ENCODE measurements around the gene MAGI3.

Gene MAGI3

DNA sequence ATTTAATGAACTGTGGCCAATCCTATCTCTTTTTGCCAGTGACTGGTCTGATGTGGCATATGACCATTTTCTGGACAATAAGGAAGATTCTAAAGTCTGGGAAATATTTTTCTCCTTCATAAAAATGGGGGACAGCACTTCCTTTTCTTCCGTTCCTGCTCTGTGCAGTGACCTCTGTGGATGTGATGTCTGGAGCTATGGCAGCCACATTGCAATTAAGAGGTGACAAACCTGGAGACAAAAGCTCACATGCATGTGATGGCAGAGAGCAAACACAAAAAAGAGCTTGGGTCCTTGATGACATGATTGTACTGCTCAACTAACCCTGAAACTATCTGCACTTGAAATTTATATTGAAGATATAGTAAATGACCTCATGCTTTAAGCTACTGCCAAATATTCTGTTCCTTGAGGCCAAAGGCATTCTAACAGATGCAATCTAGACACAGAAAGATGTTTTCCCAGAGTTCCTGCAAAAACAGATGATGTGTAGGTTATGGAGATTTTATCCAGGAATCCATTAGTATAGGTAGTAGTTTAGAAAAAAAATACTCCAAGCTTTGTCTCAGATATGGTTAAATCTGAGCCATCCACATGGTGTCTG, 2.2 kb upstream of the MAGI3 start:
- Histone ChIP-seq H3K9me3 (ENCODE audit: control insufficient read depth in 2 of 2, low read length in 2 of 2) (no peaks in the 10 kb centered on the region), H3K27me3 (ENCODE audit: control insufficient read depth in 2 of 2, insufficient read depth in 2 of 2, low read length in 2 of 2) (no peaks in the 10 kb centered on the region), H3K4me1 (ENCODE audit: control insufficient read depth in 2 of 2, insufficient read depth in 2 of 2, low read length in 2 of 2) (peaks cover 4 to 25% of the 10 kb centered on the region in 2 donors), H3K9ac (ENCODE audit: low read depth in 1 of 2, low read length in 2 of 2) (no peak overlapping the region), H3K27ac (ENCODE audit: low read depth in 2 of 2, low read length in 2 of 2) (peak overlapping the region in 1 of 2 donors; percentile 96), H3K4me3 (ENCODE audit: low read length in 2 of 2) (no peak overlapping the region), H3K36me3 (ENCODE audit: control insufficient read depth in 2 of 2, insufficient read depth in 2 of 2, low read length in 2 of 2) (no peaks in the 10 kb centered on the region)

DNA sequence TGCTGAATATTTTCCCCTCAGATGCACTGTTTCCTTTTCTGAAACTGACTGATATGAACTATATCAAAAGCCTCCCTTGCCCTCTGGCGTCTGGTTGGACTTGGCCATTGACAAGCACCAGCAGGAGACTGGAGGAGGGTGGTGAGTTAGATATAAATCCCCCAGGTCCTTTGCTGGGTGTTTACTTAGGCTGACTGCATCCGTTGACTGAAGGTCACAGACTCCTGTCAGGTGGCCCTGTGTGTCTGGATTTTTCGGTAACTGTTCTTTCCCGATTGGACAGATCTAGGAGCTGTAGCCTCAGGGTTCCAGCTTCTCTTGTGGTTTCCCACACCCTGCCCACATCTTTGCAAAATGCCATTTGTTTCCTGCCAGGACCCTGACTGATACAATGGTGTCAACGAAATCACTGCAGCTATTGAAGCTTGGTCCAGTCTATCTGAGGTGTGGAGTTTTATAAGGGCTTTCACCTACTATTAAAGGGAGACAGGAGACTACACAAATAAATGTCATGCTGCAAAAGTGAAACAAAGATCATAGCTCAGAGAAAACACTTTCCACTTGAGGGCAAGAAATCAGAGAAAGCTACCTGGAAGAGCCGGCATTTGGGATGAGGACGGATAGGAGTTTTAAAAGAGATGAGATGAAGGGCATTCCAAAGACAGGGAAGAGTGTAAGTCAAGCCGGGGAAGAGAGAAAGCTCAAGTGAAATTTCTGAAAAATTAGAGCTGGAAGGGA, 1.5 kb upstream of the MAGI3 start:
- peak overlapping the region; percentile 91 to 96 for H3K27ac ChIP-seq (ENCODE audit: low read depth in 2 of 2, low read length in 2 of 2)
- H3K36me3 ChIP-seq (ENCODE audit: control insufficient read depth in 2 of 2, insufficient read depth in 2 of 2, low read length in 2 of 2) = no peaks in the 10 kb centered on the region
- peak overlapping the region; percentile 90 to 97 for H3K4me3 ChIP-seq (ENCODE audit: low read length in 2 of 2)
- no peaks in the 10 kb centered on the region for H3K9me3 ChIP-seq (ENCODE audit: control insufficient read depth in 2 of 2, low read length in 2 of 2)
- H3K9ac ChIP-seq (ENCODE audit: low read depth in 1 of 2, low read length in 2 of 2) = peak overlapping the region; percentile 82 to 87
- H3K4me1 ChIP-seq (ENCODE audit: control insufficient read depth in 2 of 2, insufficient read depth in 2 of 2, low read length in 2 of 2) = peaks cover 4 to 29% of the 10 kb centered on the region in 2 donors
- no peaks in the 10 kb centered on the region for H3K27me3 ChIP-seq (ENCODE audit: control insufficient read depth in 2 of 2, insufficient read depth in 2 of 2, low read length in 2 of 2)

DNA sequence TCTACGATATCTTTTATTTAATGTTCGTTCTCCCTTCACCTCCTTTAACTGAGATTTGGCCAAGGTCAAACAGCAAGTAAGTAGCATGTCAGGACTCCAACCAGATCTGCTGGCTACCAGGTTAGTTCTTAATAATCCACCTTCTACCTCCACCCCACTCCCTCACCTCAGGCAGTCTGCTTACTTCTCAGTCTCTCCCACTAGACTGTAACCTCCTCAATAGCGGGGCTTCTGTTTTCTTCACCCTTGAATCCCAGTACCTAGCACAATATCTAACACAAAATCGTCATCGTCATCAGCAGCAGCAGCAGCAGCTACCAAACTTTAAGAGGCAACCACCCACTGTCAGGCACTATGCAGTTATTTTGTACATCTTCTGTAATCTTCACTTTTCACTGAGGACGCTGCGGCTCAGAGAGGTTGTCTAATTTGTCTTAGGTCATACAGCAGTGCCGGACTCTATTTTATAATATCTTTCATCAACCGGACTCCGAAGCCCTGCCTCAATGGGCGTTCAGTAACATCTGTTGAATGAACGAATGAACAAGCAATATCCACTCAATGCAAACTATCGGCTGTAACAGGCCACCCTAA, 859 bp upstream of the MAGI3 start:
- peak overlapping the region; percentile 90 to 97 for H3K4me3 ChIP-seq (ENCODE audit: low read length in 2 of 2)
- peak overlapping the region; percentile 82 to 87 for H3K9ac ChIP-seq (ENCODE audit: low read depth in 1 of 2, low read length in 2 of 2)
- H3K27me3 ChIP-seq (ENCODE audit: control insufficient read depth in 2 of 2, insufficient read depth in 2 of 2, low read length in 2 of 2) = no peaks in the 10 kb centered on the region
- H3K4me1 ChIP-seq (ENCODE audit: control insufficient read depth in 2 of 2, insufficient read depth in 2 of 2, low read length in 2 of 2) = peaks cover 4 to 33% of the 10 kb centered on the region in 2 donors
- H3K9me3 ChIP-seq (ENCODE audit: control insufficient read depth in 2 of 2, low read length in 2 of 2) = no peaks in the 10 kb centered on the region
- H3K27ac ChIP-seq (ENCODE audit: low read depth in 2 of 2, low read length in 2 of 2) = peak overlapping the region; percentile 91 to 96
- no peaks in the 10 kb centered on the region for H3K36me3 ChIP-seq (ENCODE audit: control insufficient read depth in 2 of 2, insufficient read depth in 2 of 2, low read length in 2 of 2)

DNA sequence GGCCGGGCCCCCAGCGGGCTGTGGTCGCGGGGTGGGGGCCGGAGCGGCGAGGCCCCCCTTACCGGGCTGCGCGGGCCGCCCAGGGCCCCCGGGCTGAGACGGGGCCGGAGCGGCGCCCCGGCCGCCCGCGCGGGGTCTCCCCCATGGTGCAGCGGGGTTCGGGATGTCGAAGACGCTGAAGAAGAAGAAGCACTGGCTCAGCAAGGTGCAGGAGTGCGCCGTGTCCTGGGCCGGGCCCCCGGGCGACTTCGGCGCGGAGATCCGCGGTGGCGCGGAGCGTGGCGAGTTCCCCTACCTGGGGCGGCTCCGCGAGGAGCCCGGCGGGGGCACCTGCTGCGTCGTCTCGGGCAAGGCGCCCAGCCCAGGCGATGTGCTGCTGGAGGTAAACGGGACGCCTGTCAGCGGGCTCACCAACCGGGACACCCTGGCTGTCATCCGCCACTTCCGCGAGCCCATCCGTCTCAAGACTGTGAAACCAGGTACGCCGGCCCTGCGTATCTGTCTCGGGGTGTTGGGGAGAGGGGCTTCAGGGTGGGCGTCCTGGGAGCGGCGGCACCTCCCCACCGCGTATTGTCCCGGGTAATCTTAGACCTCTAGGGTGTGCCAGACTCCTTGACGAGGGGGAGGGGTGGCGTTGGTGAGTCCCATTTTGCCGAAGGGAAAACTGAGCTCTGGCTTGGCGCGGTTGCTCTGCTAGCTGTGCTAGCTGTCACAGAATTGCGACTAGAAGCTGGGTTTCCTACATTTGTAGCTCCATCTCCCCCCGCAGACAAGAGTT, 745 bp downstream of the MAGI3 start:
- Histone ChIP-seq H3K4me3 (ENCODE audit: low read length in 2 of 2) (peak overlapping the region; percentile 90 to 97), H3K4me1 (ENCODE audit: control insufficient read depth in 2 of 2, insufficient read depth in 2 of 2, low read length in 2 of 2) (peaks cover 4 to 37% of the 10 kb centered on the region in 2 donors), H3K27me3 (ENCODE audit: control insufficient read depth in 2 of 2, insufficient read depth in 2 of 2, low read length in 2 of 2) (no peaks in the 10 kb centered on the region), H3K9ac (ENCODE audit: low read depth in 1 of 2, low read length in 2 of 2) (peak overlapping the region; percentile 88 to 91), H3K36me3 (ENCODE audit: control insufficient read depth in 2 of 2, insufficient read depth in 2 of 2, low read length in 2 of 2) (no peaks in the 10 kb centered on the region), H3K9me3 (ENCODE audit: control insufficient read depth in 2 of 2, low read length in 2 of 2) (no peaks in the 10 kb centered on the region), H3K27ac (ENCODE audit: low read depth in 2 of 2, low read length in 2 of 2) (peak overlapping the region; percentile 91 to 96)

DNA sequence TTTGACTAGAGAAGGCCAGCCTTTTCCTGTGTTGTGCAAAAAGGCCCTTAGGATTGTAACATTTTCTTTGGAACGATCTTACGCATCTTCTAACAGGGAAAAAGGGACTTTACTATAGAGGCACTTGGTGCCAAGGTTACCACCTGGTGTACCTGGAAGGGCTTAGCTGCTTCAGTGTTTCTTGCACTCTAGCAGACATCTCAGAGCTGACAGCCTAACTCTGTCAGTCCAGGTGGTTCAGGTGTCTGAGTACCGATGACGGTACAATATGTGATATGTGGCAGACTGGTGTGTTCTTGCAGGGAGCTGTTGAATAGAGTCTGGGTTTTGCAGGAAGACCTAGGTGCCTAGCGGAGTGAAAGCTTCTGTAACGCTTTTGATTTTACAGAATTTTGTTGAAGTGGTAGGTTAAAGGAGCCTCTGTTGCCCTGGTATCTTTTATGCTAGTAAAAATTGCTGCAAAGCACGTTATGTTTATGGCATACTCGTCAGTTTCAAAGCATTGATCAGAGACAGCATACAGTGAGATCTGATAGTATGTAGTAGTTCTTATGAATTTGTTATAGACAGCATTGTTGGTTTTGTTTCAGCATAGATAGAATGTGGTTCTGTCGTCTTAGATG, 1.4 kb downstream of the MAGI3 start:
- Histone ChIP-seq H3K4me1 (ENCODE audit: control insufficient read depth in 2 of 2, insufficient read depth in 2 of 2, low read length in 2 of 2) (peaks cover 4 to 37% of the 10 kb centered on the region in 2 donors), H3K27me3 (ENCODE audit: control insufficient read depth in 2 of 2, insufficient read depth in 2 of 2, low read length in 2 of 2) (no peaks in the 10 kb centered on the region), H3K27ac (ENCODE audit: low read depth in 2 of 2, low read length in 2 of 2) (peak overlapping the region; percentile 91 to 96), H3K9me3 (ENCODE audit: control insufficient read depth in 2 of 2, low read length in 2 of 2) (no peaks in the 10 kb centered on the region), H3K36me3 (ENCODE audit: control insufficient read depth in 2 of 2, insufficient read depth in 2 of 2, low read length in 2 of 2) (no peaks in the 10 kb centered on the region), H3K9ac (ENCODE audit: low read depth in 1 of 2, low read length in 2 of 2) (peak overlapping the region; percentile 88 to 91), H3K4me3 (ENCODE audit: low read length in 2 of 2) (peak overlapping the region; percentile 90 to 97)

DNA sequence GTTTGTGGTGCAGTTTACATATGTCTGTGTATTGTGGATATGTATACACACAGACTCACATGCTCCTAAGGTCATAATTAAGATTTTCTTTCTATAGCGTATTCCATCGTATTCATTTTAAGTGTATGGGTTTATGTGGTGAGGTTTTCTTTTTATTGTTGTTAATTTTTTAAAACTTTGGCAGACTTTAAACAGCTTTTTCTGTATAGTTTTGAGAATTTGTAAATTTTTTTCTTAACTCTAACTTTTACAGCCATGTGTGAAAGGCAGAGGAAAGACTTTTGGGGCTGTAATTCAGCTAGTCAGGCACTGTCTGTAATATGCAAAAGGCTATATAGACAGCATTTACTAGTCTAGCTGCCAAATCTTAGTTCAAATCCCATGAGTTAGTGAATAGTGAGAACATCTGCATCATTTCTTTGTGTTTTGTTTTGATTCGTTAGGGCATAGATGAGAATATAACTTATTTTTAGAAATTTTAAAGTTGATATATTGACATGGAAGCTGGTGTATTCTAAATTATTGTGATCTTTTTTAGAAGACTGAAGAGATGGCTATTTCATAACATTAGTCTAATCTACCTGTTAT, 2.3 kb downstream of the MAGI3 start:
- Histone ChIP-seq H3K4me3 (ENCODE audit: low read length in 2 of 2) (peak overlapping the region; percentile 90 to 97), H3K27ac (ENCODE audit: low read depth in 2 of 2, low read length in 2 of 2) (peak overlapping the region in 1 of 2 donors; percentile 96), H3K4me1 (ENCODE audit: control insufficient read depth in 2 of 2, insufficient read depth in 2 of 2, low read length in 2 of 2) (peaks cover 4 to 37% of the 10 kb centered on the region in 2 donors), H3K9ac (ENCODE audit: low read depth in 1 of 2, low read length in 2 of 2) (peak overlapping the region; percentile 88 to 91), H3K27me3 (ENCODE audit: control insufficient read depth in 2 of 2, insufficient read depth in 2 of 2, low read length in 2 of 2) (no peaks in the 10 kb centered on the region), H3K36me3 (ENCODE audit: control insufficient read depth in 2 of 2, insufficient read depth in 2 of 2, low read length in 2 of 2) (no peaks in the 10 kb centered on the region), H3K9me3 (ENCODE audit: control insufficient read depth in 2 of 2, low read length in 2 of 2) (no peaks in the 10 kb centered on the region)

DNA sequence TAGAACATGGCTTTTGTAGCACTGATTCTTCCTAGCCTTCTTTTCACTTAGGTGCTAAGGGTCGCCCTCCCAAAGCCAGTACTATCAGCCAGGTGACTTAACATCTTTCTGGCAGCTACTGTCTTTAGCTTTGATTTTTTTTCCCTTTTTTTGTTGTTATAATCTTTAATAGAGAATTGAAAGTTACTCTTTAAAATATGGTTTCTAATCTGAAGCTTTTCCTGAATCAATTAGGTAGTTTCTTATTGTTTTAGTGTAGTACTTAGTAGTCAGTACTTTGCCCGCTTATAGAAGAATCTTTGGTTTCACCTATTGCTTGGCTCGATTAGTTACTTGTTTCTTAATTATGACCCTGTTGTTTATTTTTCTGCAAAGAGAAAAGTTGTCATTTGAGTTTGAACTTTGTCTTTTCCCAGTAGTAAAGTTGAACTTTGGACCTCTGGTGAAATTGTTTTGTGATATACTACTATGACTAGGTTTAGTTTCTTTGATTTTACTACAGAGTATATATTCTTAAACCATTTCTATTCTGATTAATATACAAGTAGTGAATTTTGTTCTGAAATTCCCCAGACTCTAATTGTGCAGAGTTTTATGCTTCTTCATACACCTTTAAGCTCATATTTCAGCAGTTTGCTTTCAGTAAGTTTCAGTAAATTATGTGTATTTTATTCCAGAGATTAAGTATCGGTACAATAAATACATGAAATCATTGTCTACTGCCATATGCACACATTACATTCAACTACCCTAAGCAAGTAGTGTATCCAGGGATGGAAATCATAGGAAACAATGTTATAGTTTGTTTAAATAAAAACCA, 3.9 kb downstream of the MAGI3 start:
- peak overlapping the region; percentile 48 to 57 for H3K4me3 ChIP-seq (ENCODE audit: low read length in 2 of 2)
- no peaks in the 10 kb centered on the region for H3K27me3 ChIP-seq (ENCODE audit: control insufficient read depth in 2 of 2, insufficient read depth in 2 of 2, low read length in 2 of 2)
- H3K9ac ChIP-seq (ENCODE audit: low read depth in 1 of 2, low read length in 2 of 2) = peak overlapping the region in 1 of 2 donors; percentile 27
- H3K4me1 ChIP-seq (ENCODE audit: control insufficient read depth in 2 of 2, insufficient read depth in 2 of 2, low read length in 2 of 2) = peaks cover 4 to 30% of the 10 kb centered on the region in 2 donors
- H3K36me3 ChIP-seq (ENCODE audit: control insufficient read depth in 2 of 2, insufficient read depth in 2 of 2, low read length in 2 of 2) = no peaks in the 10 kb centered on the region
- H3K9me3 ChIP-seq (ENCODE audit: control insufficient read depth in 2 of 2, low read length in 2 of 2) = no peaks in the 10 kb centered on the region
- peak overlapping the region in 1 of 2 donors; percentile 35 for H3K27ac ChIP-seq (ENCODE audit: low read depth in 2 of 2, low read length in 2 of 2)

DNA sequence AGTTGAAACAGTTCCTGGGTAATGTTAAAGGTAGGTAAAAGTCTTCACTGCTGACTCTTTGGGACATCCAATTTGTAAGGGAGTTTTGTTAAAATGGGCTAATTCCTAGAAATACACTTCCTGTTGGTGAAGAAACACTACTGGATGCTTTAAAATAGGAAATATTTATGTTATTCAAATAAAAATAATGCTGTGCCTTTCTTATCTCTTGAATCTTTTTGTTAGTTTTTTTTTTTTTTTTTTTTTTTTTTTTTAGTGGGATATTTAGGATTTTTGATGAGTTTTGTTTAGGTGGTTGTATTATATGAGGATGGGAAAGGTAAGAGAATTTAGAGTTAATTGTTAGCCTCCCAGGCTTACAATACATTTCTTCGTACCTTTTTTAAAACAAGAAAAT, 4.5 kb downstream of the MAGI3 start:
- peaks cover 0 to 25% of the 10 kb centered on the region in 2 donors for H3K4me1 ChIP-seq (ENCODE audit: control insufficient read depth in 2 of 2, insufficient read depth in 2 of 2, low read length in 2 of 2)
- H3K27me3 ChIP-seq (ENCODE audit: control insufficient read depth in 2 of 2, insufficient read depth in 2 of 2, low read length in 2 of 2) = no peaks in the 10 kb centered on the region
- H3K27ac ChIP-seq (ENCODE audit: low read depth in 2 of 2, low read length in 2 of 2) = peak overlapping the region in 1 of 2 donors; percentile 26
- H3K9ac ChIP-seq (ENCODE audit: low read depth in 1 of 2, low read length in 2 of 2) = peak overlapping the region in 1 of 2 donors; percentile 27
- H3K9me3 ChIP-seq (ENCODE audit: control insufficient read depth in 2 of 2, low read length in 2 of 2) = no peaks in the 10 kb centered on the region
- H3K36me3 ChIP-seq (ENCODE audit: control insufficient read depth in 2 of 2, insufficient read depth in 2 of 2, low read length in 2 of 2) = no peaks in the 10 kb centered on the region
- H3K4me3 ChIP-seq (ENCODE audit: low read length in 2 of 2) = peak overlapping the region in 1 of 2 donors; percentile 41

DNA sequence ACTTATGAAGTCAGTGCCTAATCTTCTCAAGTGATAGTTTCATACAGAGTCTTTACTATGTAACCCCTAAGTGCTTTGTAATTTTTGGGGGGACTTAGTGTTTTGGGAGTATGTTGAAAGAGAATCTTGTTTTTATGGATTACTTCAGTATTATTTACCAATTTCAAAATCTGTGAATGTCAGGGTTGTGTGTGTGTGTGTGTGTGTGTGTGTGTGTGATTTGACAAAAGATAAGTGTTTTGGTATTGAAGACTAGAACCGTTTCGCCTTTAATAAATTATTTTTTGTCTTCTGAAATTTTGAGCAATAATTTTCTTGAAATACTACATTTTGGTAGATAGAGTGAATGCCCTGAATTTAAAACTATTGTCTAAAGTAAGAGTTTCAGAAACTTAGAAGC, 5.8 kb downstream of the MAGI3 start:
- Histone ChIP-seq H3K27ac (ENCODE audit: low read depth in 2 of 2, low read length in 2 of 2) (no peak overlapping the region), H3K4me1 (ENCODE audit: control insufficient read depth in 2 of 2, insufficient read depth in 2 of 2, low read length in 2 of 2) (peaks cover 0 to 25% of the 10 kb centered on the region in 2 donors), H3K9me3 (ENCODE audit: control insufficient read depth in 2 of 2, low read length in 2 of 2) (no peaks in the 10 kb centered on the region), H3K27me3 (ENCODE audit: control insufficient read depth in 2 of 2, insufficient read depth in 2 of 2, low read length in 2 of 2) (no peaks in the 10 kb centered on the region), H3K36me3 (ENCODE audit: control insufficient read depth in 2 of 2, insufficient read depth in 2 of 2, low read length in 2 of 2) (no peaks in the 10 kb centered on the region), H3K9ac (ENCODE audit: low read depth in 1 of 2, low read length in 2 of 2) (no peak overlapping the region), H3K4me3 (ENCODE audit: low read length in 2 of 2) (no peak overlapping the region)

Data from mucosa of rectum (tissue), 2 donors.